ENCODE measurements around the gene TNS3.
"Not testable (repeated sequence)": the region's sequence is repeated elsewhere in the genome, so short reads cannot be mapped to it uniquely, and the experiment has no call there.

Gene TNS3

DNA sequence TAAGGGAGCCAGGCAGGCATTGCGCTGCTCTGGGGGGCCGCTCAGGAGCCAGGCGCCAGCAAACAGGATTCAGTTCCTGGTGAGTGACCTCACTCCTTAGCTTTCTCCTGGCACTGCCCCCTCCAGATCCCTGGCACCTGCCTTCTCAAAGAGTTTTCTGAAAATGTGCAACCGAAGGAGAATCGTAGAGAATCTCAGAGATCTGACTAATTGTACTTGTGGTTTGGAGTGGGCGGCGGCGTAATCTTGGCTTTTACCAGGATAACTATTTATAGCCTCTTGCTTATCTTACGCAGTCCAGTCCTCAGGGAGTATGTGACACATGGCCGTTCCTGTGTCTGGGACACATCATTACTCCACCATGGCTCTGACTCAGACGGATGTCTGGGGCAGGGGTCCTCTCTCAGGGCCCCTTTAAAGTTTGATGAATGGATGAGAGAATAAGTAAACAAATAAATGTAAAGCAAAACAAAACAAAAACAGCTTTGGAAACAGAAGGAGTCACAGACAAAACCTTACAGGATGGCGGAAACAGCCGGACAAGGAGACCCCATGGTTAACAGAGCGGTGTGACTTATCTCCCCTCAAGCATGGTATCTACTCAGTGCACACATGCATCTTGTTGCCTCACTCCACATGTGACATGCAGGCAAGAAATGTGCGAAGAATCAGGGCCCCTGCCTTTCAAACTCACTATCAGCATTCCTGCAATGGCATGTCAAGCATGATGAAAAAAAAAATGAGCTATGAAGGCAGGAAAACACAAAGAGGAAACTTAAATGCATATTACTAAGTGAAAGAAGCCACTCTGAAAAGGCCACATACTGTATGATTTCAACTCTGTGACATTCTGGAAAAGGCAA is 99.7 kb downstream of the TNS3 start:
- FAIRE-seq: no peak

- FAIRE-seq: no peak
Observed at GRCh38 chr7:47481541-47482012, 100.3 kb downstream of the TNS3 start.

- FAIRE-seq: no peak
Observed at GRCh38 chr7:47480576-47481538, 101.1 kb downstream of the TNS3 start.

DNA sequence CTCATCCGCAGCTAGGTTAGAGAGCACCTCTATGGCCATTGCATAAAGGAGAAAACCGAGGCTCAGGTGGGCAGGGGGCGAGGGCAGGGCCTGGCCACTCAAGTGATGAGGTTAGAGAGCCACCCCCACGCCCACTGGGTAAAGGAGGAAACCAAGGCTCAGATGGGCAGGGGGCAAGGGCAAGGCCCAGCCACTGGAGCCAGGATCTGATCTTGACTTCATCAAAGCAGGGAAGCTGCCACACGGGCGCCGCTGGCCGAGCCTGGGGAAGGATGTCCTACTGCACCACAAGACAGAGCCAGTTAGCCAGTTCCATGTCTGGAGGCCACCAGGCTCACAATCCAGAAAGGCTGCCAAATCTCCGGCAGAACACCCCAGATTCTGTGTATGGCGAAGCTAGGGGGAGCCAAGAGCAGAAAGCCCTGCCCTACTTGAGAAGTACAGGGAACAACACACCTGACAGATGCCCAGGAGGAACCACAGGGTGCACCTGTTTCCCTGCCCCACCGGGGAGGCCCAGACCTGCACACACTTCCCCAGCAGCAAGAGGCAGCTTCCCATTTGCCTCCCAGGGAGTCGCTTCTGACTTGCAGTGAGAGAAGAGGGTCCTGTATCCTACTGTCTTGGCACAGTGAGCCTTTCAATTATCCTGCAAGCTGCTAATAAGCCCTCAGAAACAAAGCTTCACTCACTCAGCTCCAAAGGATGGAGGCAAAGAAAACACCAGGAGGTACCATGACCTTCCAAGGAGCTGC is 101.9 kb downstream of the TNS3 start:
- FAIRE-seq: no peak

- no peak for FAIRE-seq
Observed at GRCh38 chr7:47478926-47479711, 102.8 kb downstream of the TNS3 start.

- FAIRE-seq: no peak
Observed at GRCh38 chr7:47478017-47478344, 103.9 kb downstream of the TNS3 start.

- FAIRE-seq: no peak
Observed at GRCh38 chr7:47477191-47478016, 104.5 kb downstream of the TNS3 start.

GRCh38 chr7:47475880-47476227 is 106.1 kb downstream of the TNS3 start:
- no peak for FAIRE-seq

GRCh38 chr7:47474937-47475879 is 106.7 kb downstream of the TNS3 start:
- FAIRE-seq: no peak

DNA sequence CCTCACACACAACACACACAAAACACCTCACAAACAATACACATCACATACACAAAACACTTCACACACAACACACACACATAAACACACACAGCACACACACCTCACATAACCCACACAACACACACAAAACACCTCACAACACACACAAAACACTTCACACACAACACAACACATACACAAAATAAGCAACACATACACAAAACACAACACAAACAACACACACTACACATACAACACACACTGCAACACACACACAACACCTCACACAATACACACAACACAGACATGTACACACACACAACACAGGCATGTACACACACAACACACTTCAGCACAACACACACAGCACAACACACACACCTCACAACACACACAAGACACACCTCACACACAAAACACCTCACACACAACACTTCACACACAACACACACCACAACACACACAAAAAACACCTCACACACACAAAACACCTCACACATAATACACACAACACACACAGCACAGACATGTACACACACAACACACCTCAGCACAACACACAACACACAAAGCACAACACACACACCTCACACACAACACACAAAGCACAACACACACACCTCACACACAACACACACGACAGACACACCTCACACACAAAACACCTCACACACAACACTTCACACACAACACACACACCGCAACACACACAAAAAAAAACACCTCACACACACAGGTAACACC is 107.5 kb downstream of the TNS3 start:
- FAIRE-seq: no peak

DNA sequence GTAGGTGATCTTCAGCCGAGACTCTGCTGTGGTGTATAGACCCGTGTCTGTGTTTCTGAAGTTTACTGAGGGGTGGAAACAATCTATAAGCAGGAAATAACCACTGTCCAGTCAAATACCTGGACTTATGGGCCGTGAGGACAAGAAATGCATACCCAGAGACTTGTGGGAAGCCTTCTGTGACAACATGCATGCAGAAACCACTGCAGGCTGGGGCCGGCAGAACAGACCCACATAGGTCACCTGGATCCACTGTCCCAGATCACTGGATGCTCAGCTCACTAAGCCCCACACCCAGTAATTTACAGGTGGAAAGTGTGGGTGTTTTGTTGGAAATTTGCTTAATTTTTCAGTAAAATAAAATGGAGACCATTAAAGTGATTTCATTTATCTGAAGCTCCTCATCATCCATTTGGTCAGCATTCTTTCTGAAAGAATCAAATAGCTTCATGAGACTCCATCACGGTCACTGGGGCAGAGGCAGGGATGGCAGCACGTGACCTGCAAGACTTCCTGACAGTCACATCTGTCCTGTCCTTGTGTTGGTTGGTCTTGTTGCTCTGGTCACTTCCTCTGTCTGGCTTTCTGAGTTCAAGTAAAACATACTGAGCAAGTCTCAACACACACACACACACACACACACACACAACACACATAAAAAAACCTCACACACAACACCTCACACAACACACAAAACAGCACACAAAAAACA is 108.3 kb downstream of the TNS3 start:
- no peak for FAIRE-seq

GRCh38 chr7:47472444-47473157 is 109.3 kb downstream of the TNS3 start:
- no peak for FAIRE-seq

- no peak for FAIRE-seq
Observed at GRCh38 chr7:47471831-47472230, 110.1 kb downstream of the TNS3 start.

DNA sequence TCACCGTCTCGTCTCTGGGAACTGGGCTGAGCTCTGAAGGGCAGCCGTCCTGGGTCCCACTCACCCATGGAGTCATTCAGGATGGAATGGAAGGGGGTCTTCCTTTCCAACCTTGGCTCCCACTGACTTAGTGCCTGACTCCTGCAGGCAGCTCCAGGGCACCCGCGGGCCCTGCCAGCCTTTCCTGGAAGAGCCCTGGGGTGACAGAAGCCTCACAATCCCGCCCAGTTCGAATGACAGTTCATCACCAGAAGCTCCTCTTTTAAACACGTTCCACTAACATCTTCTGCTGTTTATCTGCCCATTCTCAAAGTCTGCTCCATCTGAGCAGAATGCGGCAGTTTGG is 110.6 kb downstream of the TNS3 start:
- FAIRE-seq: no peak

- no peak for FAIRE-seq
Observed at GRCh38 chr7:47470567-47471357, 111.1 kb downstream of the TNS3 start.

GRCh38 chr7:47469846-47470245 is 112.1 kb downstream of the TNS3 start:
- not testable (repeated sequence) for FAIRE-seq

- no peak for FAIRE-seq
Observed at GRCh38 chr7:47466832-47467231, 115.1 kb downstream of the TNS3 start.

Measured in A204.1 (cell line).